HG03439 (cell line): ENCODE results near the gene NUDT8.
"Not testable (repeated sequence)": the region's sequence is repeated elsewhere in the genome, so short reads cannot be mapped to it uniquely, and the experiment has no call there.

Experiments used
- ATAC-seq: cut with Tn5 transposase; IDR thresholded peaks from one replicate; pipeline ENCODE4 v1.9.1; 2021; ENCODE audit warnings: mild to moderate bottlenecking, moderate library complexity; ENCODE audit not compliant: unreplicated experiment

The NUDT8 gene

GRCh38 chr11:67630228-67630942 is 648 bp upstream of the NUDT8 start:
- ATAC-seq: peak; percentile 63

- no peak for ATAC-seq
These were observed 889 bp downstream of the NUDT8 start for GRCh38 chr11:67628710-67629385.

DNA sequence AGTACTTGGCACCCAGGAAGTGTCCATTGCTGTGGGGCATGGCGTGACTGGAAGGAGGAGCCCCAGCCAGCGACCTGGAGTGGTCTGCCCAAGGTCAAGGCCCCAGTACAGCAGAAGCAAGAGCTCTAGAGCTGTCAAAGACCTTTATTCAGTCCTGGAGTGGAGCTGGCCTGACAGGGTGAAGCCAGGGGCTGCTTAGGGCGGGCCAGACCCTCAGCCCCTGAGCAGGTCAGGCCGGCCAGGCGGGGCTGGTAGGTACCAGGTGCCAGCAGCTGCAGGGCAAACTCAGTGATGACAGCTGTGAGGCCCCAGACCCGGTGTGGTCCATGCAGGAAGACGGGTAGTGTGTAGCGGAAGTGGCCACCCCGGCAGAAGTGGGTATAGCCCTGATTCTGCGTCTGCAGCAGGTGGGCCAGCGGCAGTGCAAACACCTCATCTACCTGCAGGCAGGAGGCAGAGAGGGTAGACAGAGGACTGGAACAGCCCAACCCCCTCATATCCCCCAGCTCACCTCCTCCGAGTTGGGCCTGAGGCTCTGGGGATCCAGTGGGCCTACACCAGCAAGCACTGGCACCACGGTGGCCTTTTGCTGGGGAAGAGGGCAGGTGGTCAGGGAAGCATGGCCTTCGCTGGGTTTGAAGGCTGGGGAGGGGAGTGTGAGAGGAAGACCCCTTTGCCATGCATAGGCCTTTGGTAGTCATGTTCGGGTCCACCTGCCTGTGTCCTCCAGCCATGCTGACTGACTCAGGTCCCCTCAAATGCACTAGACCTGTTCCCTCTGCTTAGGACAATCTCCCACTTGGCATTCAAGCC is 1.7 kb downstream of the NUDT8 start:
- no peak for ATAC-seq

- ATAC-seq: no peak
These were observed 2.3 kb downstream of the NUDT8 start for GRCh38 chr11:67627441-67627811.

DNA sequence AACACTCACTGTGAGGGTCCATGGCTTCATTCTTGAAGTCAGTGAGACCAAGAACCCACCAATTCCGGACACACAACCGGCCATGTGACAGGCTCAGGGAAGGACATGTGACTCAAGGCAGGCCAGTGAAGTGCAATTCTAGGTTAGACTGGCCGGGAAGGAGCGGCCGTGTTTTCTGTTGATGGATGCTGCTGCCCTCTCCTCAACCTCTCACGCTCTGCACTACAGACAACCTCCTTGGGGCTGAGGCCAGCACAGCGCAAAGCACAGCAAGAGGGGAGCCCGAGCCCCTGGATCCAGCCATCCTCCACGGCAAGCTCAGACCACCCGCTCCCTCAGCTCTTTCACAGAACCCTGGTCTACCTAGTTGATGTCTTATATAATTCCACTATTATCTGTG is 2.8 kb downstream of the NUDT8 start:
- no peak for ATAC-seq

- not testable (repeated sequence) for ATAC-seq
These were observed 3.5 kb downstream of the NUDT8 start for GRCh38 chr11:67626131-67626833.

DNA sequence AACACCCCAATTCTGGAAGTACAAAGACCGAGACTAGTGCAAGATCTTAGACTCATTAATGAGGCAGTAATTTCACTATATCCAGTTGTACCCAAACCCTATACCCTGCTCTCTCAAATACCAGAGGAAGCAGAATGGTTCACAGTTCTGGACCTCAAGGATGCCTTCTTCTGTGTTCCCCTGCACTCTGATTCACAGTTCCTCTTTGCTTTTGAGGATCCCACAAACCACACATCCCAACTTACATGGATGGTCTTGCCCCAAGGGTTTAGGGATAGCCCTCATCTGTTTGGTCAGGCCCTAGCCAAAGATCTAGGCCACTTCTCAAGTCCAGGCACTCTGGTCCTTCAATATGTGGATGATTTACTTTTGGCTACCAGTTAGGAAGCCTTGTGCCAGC is 5.9 kb downstream of the NUDT8 start:
- ATAC-seq: not testable (repeated sequence)

GRCh38 chr11:67622905-67623304 is 6.8 kb downstream of the NUDT8 start:
- ATAC-seq: not testable (repeated sequence)

- ATAC-seq: not testable (repeated sequence)
These were observed 7.8 kb downstream of the NUDT8 start for GRCh38 chr11:67621928-67622327.

DNA sequence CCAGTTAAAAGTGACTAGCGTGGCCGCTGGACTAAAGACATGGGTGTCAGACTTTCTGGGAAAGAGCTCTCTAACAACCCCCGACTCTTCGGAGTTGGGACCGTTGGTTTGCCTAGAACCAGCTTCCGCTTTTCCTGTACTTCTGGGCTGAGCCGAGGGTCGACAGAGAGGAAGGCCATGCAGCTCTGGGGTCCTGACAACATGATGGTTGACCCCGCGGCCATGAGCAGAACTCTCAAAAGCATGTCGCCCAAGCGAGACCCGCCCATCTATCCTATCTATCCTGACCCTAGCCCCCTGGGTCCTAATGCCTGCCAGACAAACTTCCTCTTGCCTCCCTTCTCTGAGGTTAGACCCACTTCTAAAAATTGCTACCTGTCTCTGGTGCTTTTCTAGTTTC is 9.1 kb downstream of the NUDT8 start:
- ATAC-seq: not testable (repeated sequence)

DNA sequence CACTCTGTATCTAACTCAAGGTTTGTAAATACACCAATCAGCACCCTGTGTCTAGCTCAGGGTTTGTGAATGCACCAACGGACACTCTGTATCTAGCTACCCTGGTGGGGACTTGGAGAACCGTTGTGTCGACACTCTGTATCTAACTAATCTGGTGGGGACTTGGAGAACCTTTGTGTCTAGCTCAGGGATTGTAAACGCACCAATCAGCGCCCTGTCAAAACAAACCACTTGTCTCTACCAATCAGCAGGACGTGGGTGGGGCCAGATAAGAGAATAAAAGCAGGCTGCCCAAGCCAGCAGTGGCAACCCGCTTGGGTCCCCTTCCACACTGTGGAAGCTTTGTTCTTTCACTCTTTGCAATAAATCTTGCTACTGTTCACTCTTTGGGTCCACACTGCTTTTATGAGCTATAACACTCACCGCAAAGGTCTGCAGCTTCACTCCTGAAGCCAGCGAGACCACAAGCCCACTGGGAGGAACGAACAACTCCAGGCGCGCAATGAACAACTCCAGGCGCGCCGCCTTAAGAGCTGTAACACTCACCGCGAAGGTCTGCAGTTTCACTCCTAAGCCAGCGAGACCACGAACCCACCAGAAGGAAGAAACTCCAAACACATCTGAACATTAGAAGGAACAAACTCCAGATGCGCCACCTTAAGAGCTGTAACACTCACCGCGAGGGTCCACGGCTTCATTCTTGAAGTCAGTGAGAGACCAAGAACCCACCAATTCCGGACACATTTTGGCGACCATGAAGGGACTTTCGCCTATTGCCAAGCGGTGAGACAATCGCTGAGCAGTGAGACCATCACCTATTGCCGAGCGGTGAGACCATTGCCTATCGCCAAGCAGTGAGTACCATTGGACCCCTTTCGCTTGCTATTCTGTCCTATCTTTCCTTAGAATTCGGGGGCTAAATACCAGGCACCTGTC is 9.8 kb downstream of the NUDT8 start:
- not testable (repeated sequence) for ATAC-seq

DNA sequence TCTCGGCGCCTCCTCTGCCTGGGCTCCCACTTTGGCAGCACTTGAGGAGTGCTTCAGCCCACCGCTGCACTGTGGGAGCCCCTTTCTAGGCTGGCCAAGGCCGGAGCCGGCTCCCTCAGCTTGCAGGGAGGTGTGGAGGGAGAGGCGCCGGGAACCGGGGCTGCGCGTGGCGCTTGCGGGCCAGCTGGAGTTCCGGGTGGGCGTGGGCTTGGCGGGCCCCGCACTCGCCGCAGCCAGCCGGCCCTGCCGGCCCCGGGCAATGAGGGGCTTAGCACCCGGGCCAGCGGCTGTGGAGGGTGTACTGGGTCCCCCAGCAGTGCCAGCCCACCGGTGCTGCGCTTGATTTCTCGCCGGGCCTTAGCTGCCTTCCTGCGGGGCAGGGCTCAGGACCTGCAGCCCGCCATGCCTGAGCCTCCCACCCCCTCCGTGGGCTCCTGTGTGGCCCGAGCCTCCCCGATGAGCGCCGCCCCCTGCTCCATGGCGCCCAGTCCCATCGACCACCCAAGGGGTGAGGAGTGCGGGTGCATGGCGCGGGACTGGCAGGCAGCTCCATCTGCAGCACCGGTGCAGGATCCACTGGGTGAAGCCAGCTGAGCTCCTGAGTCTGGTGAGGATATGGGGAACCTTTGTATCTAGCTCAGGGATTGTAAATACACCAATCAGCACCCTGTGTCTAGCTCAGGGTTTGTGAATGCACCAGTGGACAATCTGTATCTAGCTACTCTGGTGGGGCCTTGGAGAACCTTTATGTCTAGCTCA is 10.7 kb downstream of the NUDT8 start:
- not testable (repeated sequence) for ATAC-seq

DNA sequence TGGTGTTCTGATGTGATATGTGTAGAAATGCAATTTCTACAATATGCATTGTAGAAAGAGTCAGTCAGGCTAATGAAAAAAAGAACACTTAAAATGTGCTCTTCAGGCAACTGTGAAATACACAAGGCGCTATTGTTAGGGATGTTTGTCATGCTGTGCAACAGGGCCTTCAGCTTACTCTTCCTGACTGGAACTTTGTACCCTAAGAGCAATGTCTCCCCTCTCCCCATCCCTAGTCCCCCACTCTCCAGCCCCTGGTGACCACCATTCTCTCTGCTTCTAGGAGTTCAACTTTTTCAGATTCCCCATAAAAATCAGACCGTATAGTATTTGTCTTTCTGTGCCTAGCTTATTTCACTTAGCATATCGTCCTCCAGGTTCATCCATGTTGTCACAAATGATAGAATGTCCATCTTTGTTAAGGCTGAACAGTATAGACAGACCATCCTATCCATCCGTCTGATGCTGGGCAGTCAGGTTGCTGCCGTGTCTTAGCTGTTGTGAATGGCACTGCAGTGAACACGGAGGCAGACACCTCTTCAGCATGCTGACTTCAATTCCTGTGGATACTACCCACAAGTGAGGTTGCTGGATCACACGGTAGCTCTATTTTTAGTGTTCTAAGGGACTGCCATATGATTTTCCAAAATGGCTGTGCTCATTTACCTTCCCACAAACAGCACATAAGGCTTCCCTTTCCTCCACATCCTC is 12.3 kb downstream of the NUDT8 start:
- ATAC-seq: no peak

DNA sequence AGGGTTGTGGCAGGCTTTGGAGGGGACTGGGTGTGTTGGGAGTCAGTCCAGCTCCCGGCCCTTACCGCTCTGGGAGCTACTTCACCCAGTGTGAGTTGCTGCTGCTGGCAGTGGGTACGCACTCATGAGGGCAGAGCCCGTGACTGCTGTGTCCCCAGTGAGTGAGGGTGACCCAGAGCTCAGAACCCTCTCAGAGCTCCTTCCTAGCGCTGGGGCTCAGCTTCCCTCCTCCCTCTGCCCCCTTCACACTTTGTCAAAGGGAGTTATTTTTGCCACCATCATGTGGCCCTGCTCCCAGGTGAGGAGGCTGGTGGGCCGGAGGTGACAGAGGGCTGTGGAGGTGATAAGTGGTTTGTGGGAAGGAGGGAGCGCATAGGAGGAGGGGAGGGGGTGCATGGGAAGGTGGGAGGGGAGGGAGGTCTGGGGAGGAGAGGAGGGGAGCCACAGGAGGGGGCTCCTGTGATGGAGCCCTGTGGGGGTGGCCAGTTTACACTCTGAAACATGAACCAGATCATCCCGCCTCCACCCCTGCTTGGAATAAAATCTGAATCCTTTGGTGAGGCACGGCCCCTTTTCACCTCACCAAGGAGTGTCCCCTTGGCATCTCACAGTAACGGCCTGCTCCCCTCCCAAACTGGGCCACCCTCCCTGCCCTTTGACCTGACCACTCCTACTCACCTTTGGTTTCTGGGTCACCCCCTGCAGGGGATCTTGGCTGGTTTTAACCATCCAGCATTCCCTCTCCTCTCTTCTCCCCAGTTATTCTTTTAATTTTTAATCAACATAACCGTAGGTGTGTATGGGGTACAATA is 13.1 kb downstream of the NUDT8 start:
- no peak for ATAC-seq

DNA sequence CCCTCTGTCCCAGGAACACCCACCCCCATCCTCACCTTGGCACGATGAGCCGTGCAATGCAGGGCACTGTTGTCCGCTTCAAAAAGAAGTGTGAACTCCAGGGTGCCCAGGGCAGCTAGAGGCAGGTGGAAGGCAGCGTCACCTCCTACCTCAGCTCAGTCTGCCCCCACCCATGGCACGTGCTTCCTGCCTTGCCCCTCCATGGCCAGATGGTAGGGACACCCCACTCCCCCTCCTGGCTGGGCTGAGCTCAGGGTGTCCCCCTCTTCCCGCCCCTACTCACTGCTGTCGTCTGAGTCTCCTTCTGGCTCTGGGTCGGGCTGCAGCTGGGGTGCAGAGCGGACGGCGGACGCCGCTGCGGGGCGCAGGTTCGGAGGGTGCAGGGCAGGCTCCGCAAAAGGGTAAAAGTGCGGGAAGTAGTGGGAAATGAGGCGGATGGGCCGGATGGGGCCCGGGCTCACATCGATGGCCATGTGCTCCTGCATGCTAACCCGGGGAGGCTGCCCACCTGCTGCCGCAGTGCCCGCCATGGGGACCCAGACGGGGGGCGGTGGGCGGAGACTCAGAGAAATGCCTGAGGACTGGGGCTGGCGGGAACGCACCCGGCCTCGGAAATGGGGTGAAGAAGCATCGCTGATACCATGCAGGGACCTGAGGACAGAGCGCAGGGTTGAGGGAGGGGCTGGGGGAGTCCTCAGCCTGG is 13.9 kb downstream of the NUDT8 start:
- no peak for ATAC-seq

DNA sequence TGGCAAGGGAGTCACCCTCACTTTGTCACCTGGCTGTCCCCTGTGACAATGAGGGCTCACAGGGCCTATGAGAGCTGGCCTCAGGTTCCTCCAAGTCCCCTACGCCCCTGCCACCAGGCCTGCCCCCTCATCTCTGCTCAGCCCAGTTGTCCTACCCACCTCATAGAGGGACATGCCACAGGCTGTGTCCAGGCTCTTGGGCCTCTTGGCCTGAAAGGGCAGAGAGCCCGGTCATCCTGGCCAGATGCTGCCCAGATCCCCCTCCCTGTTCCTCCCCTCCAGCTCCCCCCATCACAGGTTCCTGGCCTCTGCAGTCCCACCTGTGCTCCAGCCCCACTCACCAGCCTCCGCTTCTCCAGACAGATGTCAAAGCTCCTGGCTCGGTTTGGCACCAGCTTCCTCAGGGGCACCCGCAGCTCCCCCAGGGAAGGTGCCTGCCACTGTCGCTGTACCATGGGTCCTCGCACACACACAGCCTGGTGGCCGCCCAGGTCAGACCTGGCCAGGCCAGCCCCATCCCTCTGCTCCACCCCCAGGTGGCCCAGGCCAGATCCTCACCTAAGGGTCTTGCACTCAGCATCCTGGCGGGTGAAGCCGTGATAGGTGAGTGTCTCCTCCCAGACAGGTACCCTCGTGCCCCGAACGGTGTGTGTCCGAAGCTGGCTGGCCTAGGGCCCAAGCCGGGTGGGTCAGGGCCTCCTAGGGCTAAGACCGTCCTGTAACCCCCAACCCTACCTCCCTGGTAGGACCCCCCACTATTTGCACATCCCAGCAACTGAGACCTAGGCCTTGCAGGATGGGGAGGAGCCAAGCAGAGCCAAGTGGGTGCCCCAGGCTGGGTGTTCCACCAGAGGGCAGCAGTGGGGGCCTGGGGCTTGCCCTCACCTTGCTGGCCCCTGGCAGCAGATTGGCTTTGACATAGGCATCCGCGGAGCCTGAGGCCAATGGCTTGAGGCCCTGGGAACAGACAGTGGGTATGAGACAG is 14.7 kb downstream of the NUDT8 start:
- no peak for ATAC-seq
